WTC11 (cell line): ENCODE measurements around the gene PLEK. TPM values are rescaled to one million over a fixed set of nuclear protein-coding genes. Genes with fewer than 3 reads are reported as not detected.
A peak's percentile ranks its signal among the peaks of the same experiment; 100 is the strongest.

Source experiments
- ATAC-seq: fragments of 200-7000 bp; cut with Tn5 transposase; 2 replicates; pipeline ENCODE4 v1.10.0; 2021; ENCODE audit warnings: mild to moderate bottlenecking, moderate library complexity
- CTCF ChIA-PET: fragments of 300-600 bp; sonication (Branson Sonifier 250); formaldehyde crosslinking; loops from one replicate; lab custom pipeline; 2021; ENCODE audit warnings: antibody characterized with exemption; lab: Charles Lee
- POLR2A ChIA-PET: fragments of 350-600 bp; sonication (Branson Sonifier 250); formaldehyde crosslinking; loops from one replicate; lab custom pipeline; 2021; ENCODE audit warnings: antibody characterized with exemption; lab: Charles Lee
- DNase-seq: peaks from one replicate; pipeline ENCODE4 v3.0.0; 2021; ENCODE audit warnings: low spot score
- H3K27ac Mint-ChIP-seq: 2 replicates; pipeline ENCODE4 v1.8.0; 2021; ENCODE audit warnings: mixed read lengths
- H3K27me3 Mint-ChIP-seq: 2 replicates; pipeline ENCODE4 v1.8.0; 2021; ENCODE audit warnings: low read depth, mild to moderate bottlenecking, moderate library complexity, mixed read lengths
- H3K36me3 Mint-ChIP-seq: 2 replicates; pipeline ENCODE4 v1.8.0; 2021; ENCODE audit warnings: mixed read lengths
- H3K4me1 Mint-ChIP-seq: 2 replicates; pipeline ENCODE4 v1.8.0; 2022; ENCODE audit warnings: mixed read lengths
- H3K4me3 Mint-ChIP-seq: 2 replicates; pipeline ENCODE4 v1.8.0; 2021; ENCODE audit warnings: mild to moderate bottlenecking, moderate library complexity, mixed read lengths
- H3K9me3 Mint-ChIP-seq: 2 replicates; pipeline ENCODE4 v1.8.0; 2021; ENCODE audit warnings: mixed read lengths
- ATF1 ChIP-seq: sonication (generic); formaldehyde crosslinking; IDR thresholded peaks from 2 replicates; pipeline ENCODE4 v1.8.1; 2023; ENCODE audit warnings: mild to moderate bottlenecking, moderate library complexity, missing genetic modification reagents
- ELF4 ChIP-seq: sonication (generic); formaldehyde crosslinking; IDR thresholded peaks from 2 replicates; pipeline ENCODE4 v1.8.1; 2022; ENCODE audit warnings: low read depth, mild to moderate bottlenecking, moderate library complexity, missing genetic modification reagents
- ERG ChIP-seq: fragments of 250-450 bp; sonication (Bioruptor Pico); IDR thresholded peaks from 2 replicates; pipeline ENCODE4 v1.8.0; 2021; ENCODE audit warnings: mild to moderate bottlenecking
- FOXK1 ChIP-seq: sonication (generic); formaldehyde crosslinking; IDR thresholded peaks from 2 replicates; pipeline ENCODE4 v1.8.0; 2022; ENCODE audit warnings: mild to moderate bottlenecking, moderate library complexity, missing genetic modification reagents
- GTF2I ChIP-seq: fragments of 250-450 bp; sonication (Bioruptor Pico); conservative IDR thresholded peaks from 2 replicates; pipeline ENCODE4 v1.4.0; 2021; ENCODE audit warnings: mild to moderate bottlenecking
- JUN ChIP-seq: sonication (generic); formaldehyde crosslinking; IDR thresholded peaks from 2 replicates; pipeline ENCODE4 v1.8.0; 2023; ENCODE audit warnings: mild to moderate bottlenecking, missing genetic modification reagents
- MXD4 ChIP-seq: fragments of 250-450 bp; sonication (Bioruptor Pico); IDR thresholded peaks from 2 replicates; pipeline ENCODE4 v1.8.0; 2021; ENCODE audit warnings: mild to moderate bottlenecking, moderate library complexity, borderline replicate concordance
- NFE2L1 ChIP-seq: sonication (generic); formaldehyde crosslinking; IDR thresholded peaks from 2 replicates; pipeline ENCODE4 v1.8.1; 2023; ENCODE audit warnings: missing genetic modification reagents
- SP1 ChIP-seq: sonication (generic); formaldehyde crosslinking; conservative IDR thresholded peaks from 2 replicates; pipeline ENCODE4 v1.8.1; 2022; ENCODE audit warnings: missing genetic modification reagents
- TEAD1 ChIP-seq: sonication (generic); formaldehyde crosslinking; IDR thresholded peaks from 2 replicates; pipeline ENCODE4 v1.8.0; 2022; ENCODE audit warnings: mild to moderate bottlenecking, missing genetic modification reagents
- USF1 ChIP-seq: sonication (generic); formaldehyde crosslinking; IDR thresholded peaks from 2 replicates; pipeline ENCODE4 v1.8.0; 2022; ENCODE audit warnings: mild to moderate bottlenecking, missing genetic modification reagents
- USF2 ChIP-seq: sonication (generic); formaldehyde crosslinking; IDR thresholded peaks from 2 replicates; pipeline ENCODE4 v1.8.1; 2023; ENCODE audit warnings: mild to moderate bottlenecking, missing genetic modification reagents, moderate library complexity
- ZNF317 ChIP-seq: sonication (generic); formaldehyde crosslinking; IDR thresholded peaks from 2 replicates; pipeline ENCODE4 v1.8.1; 2023; ENCODE audit warnings: low read depth, mild to moderate bottlenecking, moderate library complexity, missing genetic modification reagents, borderline replicate concordance
- total RNA-seq: library from RNA; stranded (reverse); gene quantifications from 3 replicates; pipeline ENCODE4 v1.2.3, GENCODE V29; 2021
- TF ChIP-seq, protein P1 (sequence below): sonication (generic); formaldehyde crosslinking; IDR thresholded peaks from 2 replicates; pipeline ENCODE4 v1.8.0; 2022; ENCODE audit warnings: mild to moderate bottlenecking, missing genetic modification reagents
- TF ChIP-seq, protein P2 (sequence below): sonication (generic); formaldehyde crosslinking; IDR thresholded peaks from 2 replicates; pipeline ENCODE4 v1.8.0; 2023; ENCODE audit warnings: mild to moderate bottlenecking, missing genetic modification reagents
- TF ChIP-seq, protein P3 (sequence below): sonication (generic); formaldehyde crosslinking; IDR thresholded peaks from 2 replicates; pipeline ENCODE4 v1.8.0; 2022; ENCODE audit warnings: mild to moderate bottlenecking, missing genetic modification reagents
- TF ChIP-seq, protein P4 (sequence below): fragments of 200-600 bp; IDR thresholded peaks from 2 replicates; pipeline ENCODE4 v1.8.0; 2022; ENCODE audit warnings: antibody characterized with exemption

The PLEK gene
- total RNA-seq, 1 experiment from 2014 or later, result 0.26 TPM

- ATAC-seq, result peak; percentile 99
- TF ChIP-seq FOXK1 (peak; percentile 30; the same call in 1 of the 2 replicates), ATF1 (CRISPR knock-in tag) (no peak)
- TF ChIP-seq, protein P1, sequence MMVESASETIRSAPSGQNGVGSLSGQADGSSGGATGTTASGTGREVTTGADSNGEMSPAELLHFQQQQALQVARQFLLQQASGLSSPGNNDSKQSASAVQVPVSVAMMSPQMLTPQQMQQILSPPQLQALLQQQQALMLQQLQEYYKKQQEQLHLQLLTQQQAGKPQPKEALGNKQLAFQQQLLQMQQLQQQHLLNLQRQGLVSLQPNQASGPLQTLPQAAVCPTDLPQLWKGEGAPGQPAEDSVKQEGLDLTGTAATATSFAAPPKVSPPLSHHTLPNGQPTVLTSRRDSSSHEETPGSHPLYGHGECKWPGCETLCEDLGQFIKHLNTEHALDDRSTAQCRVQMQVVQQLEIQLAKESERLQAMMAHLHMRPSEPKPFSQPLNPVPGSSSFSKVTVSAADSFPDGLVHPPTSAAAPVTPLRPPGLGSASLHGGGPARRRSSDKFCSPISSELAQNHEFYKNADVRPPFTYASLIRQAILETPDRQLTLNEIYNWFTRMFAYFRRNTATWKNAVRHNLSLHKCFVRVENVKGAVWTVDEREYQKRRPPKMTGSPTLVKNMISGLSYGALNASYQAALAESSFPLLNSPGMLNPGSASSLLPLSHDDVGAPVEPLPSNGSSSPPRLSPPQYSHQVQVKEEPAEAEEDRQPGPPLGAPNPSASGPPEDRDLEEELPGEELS (CRISPR knock-in tag), result peak; percentile 37; the same call in 1 of the 2 replicates
- Mint-ChIP-seq H3K27ac (peak overlapping the region; percentile 24; the same call in 1 of the 2 replicates), H3K9me3 (peaks cover 6% of the 10 kb centered on the region), H3K27me3 (peaks cover 15% of the 10 kb centered on the region), H3K36me3 (no peaks in the 10 kb centered on the region), H3K4me3 (no peak overlapping the region), H3K4me1 (peaks cover 10% of the 10 kb centered on the region)
- POLR2A ChIA-PET, result no interaction called here
- DNase-seq, result peak; percentile 60
- CTCF ChIA-PET, result interaction anchor here (0.6 to 1.7 kb wide), 29 partner anchors 8 to 302 kb away, joined by 3 to 22 read pairs (median 4); partner anchors contain the start of genes CNRIP1, PNO1 and PPP3R1
Measured at GRCh38 chr2:68357605-68358337, 7.3 kb upstream of the PLEK start.

DNA sequence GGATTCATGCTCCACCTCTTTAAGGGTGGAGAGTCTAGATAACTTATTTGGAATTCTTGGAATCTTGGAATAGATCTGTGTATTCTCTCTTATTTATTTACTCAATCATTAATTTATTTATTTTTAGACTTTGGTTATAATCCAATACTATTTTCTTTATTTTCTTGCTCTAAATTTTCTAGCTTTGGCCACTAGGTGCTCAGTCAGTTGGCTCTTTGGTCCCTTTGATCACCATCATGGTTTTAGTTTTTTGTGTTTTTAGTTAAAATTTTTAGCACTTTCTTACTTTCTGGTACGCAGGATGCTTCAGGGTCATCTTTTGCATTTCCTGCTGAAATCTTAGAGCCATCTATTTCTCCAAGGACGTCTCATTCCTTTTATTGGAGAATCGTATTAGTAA is 5.2 kb upstream of the PLEK start:
- H3K27ac Mint-ChIP-seq, result no peak overlapping the region
- H3K4me3 Mint-ChIP-seq, result no peak overlapping the region
- ChIA-PET POLR2A (no interaction called here), CTCF (interaction anchor here (0.8 to 3.1 kb wide), 10 partner anchors 9 to 238 kb away, joined by 3 to 20 read pairs (median 3); partner anchors contain the start of gene CNRIP1)
- H3K27me3 Mint-ChIP-seq, result peaks cover 29% of the 10 kb centered on the region
- peaks cover 10% of the 10 kb centered on the region for H3K4me1 Mint-ChIP-seq
- no peak for ATAC-seq
- no peaks in the 10 kb centered on the region for H3K36me3 Mint-ChIP-seq
- DNase-seq, result no peak
- TF ChIP-seq ELF4 (CRISPR knock-in tag) (no peak), ATF1 (CRISPR knock-in tag) (no peak), MXD4 (CRISPR knock-in tag) (no peak), ERG (CRISPR knock-in tag) (no peak)
- H3K9me3 Mint-ChIP-seq, result peaks cover 6% of the 10 kb centered on the region

DNA sequence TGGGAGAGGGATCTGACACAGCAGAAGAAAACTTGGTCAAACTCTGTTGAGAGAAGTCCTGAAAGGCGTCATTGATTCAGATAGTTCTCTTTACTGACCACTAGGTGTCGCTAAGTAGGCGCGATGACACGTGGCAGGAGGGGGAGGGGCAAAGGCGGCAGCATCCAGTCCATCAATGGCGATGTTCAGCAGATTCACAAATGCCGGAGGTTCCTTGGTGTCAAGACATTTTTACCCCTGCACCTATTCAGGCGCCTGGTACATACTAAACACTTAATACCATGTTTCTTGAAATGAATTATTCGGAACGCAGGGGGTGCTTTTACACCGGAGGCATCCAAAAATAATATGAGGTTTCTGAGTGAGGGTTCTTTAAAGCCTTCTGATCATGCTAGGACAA is 3.0 kb upstream of the PLEK start:
- Mint-ChIP-seq H3K9me3 (peaks cover 6% of the 10 kb centered on the region), H3K4me1 (peaks cover 13% of the 10 kb centered on the region), H3K4me3 (no peak overlapping the region), H3K27me3 (peaks cover 29% of the 10 kb centered on the region), H3K36me3 (no peaks in the 10 kb centered on the region), H3K27ac (no peak overlapping the region)
- ChIA-PET POLR2A (no interaction called here), CTCF (interaction anchor here (3.1 kb wide), 1 partner anchor 79 kb away, joined by 20 read pairs; no protein-coding TSS in a partner anchor)
- DNase-seq, result peak; percentile 65
- ATAC-seq, result peak; percentile 54
- TF ChIP-seq JUN (CRISPR knock-in tag) (no peak), USF1 (peak; percentile 82), SP1 (peak; percentile 55), NFE2L1 (CRISPR knock-in tag) (peak; percentile 55; the same call in 1 of the 2 replicates), TEAD1 (CRISPR knock-in tag) (0 out of 2 replicates have a peak, but pooled peaks have one; percentile 71), USF2 (CRISPR knock-in tag) (peak; percentile 82), ZNF317 (CRISPR knock-in tag) (no peak), GTF2I (no peak)
- TF ChIP-seq, protein P2, sequence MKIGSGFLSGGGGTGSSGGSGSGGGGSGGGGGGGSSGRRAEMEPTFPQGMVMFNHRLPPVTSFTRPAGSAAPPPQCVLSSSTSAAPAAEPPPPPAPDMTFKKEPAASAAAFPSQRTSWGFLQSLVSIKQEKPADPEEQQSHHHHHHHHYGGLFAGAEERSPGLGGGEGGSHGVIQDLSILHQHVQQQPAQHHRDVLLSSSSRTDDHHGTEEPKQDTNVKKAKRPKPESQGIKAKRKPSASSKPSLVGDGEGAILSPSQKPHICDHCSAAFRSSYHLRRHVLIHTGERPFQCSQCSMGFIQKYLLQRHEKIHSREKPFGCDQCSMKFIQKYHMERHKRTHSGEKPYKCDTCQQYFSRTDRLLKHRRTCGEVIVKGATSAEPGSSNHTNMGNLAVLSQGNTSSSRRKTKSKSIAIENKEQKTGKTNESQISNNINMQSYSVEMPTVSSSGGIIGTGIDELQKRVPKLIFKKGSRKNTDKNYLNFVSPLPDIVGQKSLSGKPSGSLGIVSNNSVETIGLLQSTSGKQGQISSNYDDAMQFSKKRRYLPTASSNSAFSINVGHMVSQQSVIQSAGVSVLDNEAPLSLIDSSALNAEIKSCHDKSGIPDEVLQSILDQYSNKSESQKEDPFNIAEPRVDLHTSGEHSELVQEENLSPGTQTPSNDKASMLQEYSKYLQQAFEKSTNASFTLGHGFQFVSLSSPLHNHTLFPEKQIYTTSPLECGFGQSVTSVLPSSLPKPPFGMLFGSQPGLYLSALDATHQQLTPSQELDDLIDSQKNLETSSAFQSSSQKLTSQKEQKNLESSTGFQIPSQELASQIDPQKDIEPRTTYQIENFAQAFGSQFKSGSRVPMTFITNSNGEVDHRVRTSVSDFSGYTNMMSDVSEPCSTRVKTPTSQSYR (CRISPR knock-in tag), result peak; percentile 91
- TF ChIP-seq, protein P3, sequence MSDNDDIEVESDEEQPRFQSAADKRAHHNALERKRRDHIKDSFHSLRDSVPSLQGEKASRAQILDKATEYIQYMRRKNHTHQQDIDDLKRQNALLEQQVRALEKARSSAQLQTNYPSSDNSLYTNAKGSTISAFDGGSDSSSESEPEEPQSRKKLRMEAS (CRISPR knock-in tag), result peak; percentile 97
- TF ChIP-seq, protein P4, sequence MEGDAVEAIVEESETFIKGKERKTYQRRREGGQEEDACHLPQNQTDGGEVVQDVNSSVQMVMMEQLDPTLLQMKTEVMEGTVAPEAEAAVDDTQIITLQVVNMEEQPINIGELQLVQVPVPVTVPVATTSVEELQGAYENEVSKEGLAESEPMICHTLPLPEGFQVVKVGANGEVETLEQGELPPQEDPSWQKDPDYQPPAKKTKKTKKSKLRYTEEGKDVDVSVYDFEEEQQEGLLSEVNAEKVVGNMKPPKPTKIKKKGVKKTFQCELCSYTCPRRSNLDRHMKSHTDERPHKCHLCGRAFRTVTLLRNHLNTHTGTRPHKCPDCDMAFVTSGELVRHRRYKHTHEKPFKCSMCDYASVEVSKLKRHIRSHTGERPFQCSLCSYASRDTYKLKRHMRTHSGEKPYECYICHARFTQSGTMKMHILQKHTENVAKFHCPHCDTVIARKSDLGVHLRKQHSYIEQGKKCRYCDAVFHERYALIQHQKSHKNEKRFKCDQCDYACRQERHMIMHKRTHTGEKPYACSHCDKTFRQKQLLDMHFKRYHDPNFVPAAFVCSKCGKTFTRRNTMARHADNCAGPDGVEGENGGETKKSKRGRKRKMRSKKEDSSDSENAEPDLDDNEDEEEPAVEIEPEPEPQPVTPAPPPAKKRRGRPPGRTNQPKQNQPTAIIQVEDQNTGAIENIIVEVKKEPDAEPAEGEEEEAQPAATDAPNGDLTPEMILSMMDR, result peak; percentile 79
